Psoas muscle (tissue), 8 donors: ENCODE data around the gene JPH3. TPM values are rescaled to one million over a fixed set of nuclear protein-coding genes. Genes with fewer than 3 reads are reported as not detected.

ENCODE experiments used
- ATAC-seq, 4 donors: fragments of 200-7000 bp; cut with Tn5 transposase; one replicate each; pipeline ENCODE4 v1.9.1; 2020; ENCODE audit warnings: moderate library complexity in 3 of 4, mild to moderate bottlenecking in 2 of 4
- DNase-seq, 2 donors: peaks; one replicate each; pipeline ENCODE4 v3.0.0-alpha.2; 2020
- H3K27ac ChIP-seq: fragments of 200-600 bp; one replicate; pipeline ENCODE4 v1.8.0; 2022
- H3K27me3 ChIP-seq, 3 donors: fragments of 200-600 bp in 1 of 3; one replicate each; pipeline versions ENCODE4 v1.6.1 to v1.8.0; 2013 to 2022; ENCODE audit warnings: low read length in 2 of 3, mild to moderate bottlenecking in 2 of 3, moderate library complexity in 1 of 3; ENCODE audit not compliant: insufficient read depth in 3 of 3
- H3K36me3 ChIP-seq, 2 donors: fragments of 200-600 bp in 1 of 2; one replicate each; pipeline versions ENCODE4 v1.6.1 to v1.8.0; 2013 to 2022; ENCODE audit warnings: low read depth in 1 of 2, mild to moderate bottlenecking in 1 of 2, moderate library complexity in 1 of 2; ENCODE audit not compliant: insufficient read depth in 1 of 2
- H3K4me1 ChIP-seq: fragments of 200-600 bp; one replicate; pipeline ENCODE4 v1.8.0; 2022
- H3K4me3 ChIP-seq: fragments of 200-600 bp; one replicate; pipeline ENCODE4 v1.8.0; 2022; ENCODE audit warnings: mild to moderate bottlenecking
- H3K9me3 ChIP-seq: fragments of 200-600 bp; one replicate; pipeline ENCODE4 v1.8.0; 2022
- WGBS, 3 donors: extraction: QIAGEN DNeasy Blood & Tissue Kit; methylation state at CpG; one replicate each; pipeline versions ENCODE4 v1.1.6 to v1.1.7; 2013; 5-methylcytosine and 5-hydroxymethylcytosine counted together
- intact Hi-C, 2 donors: fragments of 100-400 bp; cut with DNase I; formaldehyde crosslinking; loops; one replicate each; pipeline versions ENCODE4 v1.11.0 to v1.14.2; 2022
- polyA plus RNA-seq, 3 donors: library from polyadenylated mRNA; stranded (reverse); fragments of 200-250 nt; gene quantifications; one replicate each; pipeline ENCODE4 v1.2.3, GENCODE V29; 2013
- total RNA-seq, 4 donors: library from RNA; stranded (reverse); fragmentation: NEBNext Ultra II Directional in 2 of 4; extraction: Animal tissue kit (Norgen Biotek cat#: 25700) in 2 of 4; gene quantifications; one replicate each; pipeline versions ENCODE4 v1.2.1 to v1.2.4, GENCODE V29; 2021 to 2023
- TF ChIP-seq, protein P1 (sequence below): fragments of 200-600 bp; IDR thresholded peaks from one replicate; pipeline ENCODE4 v1.8.0; 2022; ENCODE audit warnings: antibody characterized with exemption
- donor health status: healthy with polysubstance abuse.
- donor health status: DM: no; HTN: no; CAD: no; lungs with moderate emphysema.
- donor health status: Bipolar disorder and iron deficiency.
- donor health status: healthy.
- donor health status: DM: yes; HTN: yes; CAD: no.
- donor health status: DM: no; HTN: no; CAD: no.
- donor health status: DM: no; HTN: no; CAD: no.
- donor health status: DM: yes; HTN: yes; CAD: no.

The JPH3 gene
- total and polyA plus RNA-seq, 7 donors: 0.03 to 0.13 (median 0.04) TPM; not detected in 2

DNA sequence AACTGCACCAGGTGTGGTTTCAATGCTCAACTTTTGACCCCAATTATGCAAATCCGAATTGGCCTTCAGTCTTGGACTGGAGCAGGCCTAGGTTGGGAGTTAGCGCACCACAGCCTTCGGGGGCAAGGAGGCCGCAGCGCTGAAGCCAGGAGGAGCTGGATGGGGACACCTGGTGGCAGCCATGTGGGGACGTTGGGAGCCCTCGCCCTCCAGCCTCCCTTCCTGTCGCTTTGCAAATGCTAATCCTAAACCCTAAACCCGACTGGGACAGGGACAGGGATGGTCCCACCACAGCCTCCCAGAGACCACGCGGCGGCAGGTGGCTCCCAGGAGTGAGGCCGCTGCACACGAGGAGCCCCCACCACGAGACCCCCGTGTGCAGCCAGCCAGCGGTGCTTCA is 104.8 kb downstream of the JPH3 start:
- H3K27ac ChIP-seq: no peak overlapping the region
- no peak for ATAC-seq
- H3K9me3 ChIP-seq: no peaks in the 10 kb centered on the region
- H3K4me3 ChIP-seq: no peak overlapping the region
- TF ChIP-seq, protein P1, sequence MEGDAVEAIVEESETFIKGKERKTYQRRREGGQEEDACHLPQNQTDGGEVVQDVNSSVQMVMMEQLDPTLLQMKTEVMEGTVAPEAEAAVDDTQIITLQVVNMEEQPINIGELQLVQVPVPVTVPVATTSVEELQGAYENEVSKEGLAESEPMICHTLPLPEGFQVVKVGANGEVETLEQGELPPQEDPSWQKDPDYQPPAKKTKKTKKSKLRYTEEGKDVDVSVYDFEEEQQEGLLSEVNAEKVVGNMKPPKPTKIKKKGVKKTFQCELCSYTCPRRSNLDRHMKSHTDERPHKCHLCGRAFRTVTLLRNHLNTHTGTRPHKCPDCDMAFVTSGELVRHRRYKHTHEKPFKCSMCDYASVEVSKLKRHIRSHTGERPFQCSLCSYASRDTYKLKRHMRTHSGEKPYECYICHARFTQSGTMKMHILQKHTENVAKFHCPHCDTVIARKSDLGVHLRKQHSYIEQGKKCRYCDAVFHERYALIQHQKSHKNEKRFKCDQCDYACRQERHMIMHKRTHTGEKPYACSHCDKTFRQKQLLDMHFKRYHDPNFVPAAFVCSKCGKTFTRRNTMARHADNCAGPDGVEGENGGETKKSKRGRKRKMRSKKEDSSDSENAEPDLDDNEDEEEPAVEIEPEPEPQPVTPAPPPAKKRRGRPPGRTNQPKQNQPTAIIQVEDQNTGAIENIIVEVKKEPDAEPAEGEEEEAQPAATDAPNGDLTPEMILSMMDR: no peak
- no peaks in the 10 kb centered on the region for H3K27me3 ChIP-seq
- H3K36me3 ChIP-seq: peaks cover 5 to 70% of the 10 kb centered on the region in 2 donors
- H3K4me1 ChIP-seq: no peaks in the 10 kb centered on the region
- DNase-seq: no peak
- WGBS, 3 donors: 85 to 92% (median 89%) methylated on average over 17 of the region's 17 CpGs
- intact Hi-C loops: no loop called here

DNA sequence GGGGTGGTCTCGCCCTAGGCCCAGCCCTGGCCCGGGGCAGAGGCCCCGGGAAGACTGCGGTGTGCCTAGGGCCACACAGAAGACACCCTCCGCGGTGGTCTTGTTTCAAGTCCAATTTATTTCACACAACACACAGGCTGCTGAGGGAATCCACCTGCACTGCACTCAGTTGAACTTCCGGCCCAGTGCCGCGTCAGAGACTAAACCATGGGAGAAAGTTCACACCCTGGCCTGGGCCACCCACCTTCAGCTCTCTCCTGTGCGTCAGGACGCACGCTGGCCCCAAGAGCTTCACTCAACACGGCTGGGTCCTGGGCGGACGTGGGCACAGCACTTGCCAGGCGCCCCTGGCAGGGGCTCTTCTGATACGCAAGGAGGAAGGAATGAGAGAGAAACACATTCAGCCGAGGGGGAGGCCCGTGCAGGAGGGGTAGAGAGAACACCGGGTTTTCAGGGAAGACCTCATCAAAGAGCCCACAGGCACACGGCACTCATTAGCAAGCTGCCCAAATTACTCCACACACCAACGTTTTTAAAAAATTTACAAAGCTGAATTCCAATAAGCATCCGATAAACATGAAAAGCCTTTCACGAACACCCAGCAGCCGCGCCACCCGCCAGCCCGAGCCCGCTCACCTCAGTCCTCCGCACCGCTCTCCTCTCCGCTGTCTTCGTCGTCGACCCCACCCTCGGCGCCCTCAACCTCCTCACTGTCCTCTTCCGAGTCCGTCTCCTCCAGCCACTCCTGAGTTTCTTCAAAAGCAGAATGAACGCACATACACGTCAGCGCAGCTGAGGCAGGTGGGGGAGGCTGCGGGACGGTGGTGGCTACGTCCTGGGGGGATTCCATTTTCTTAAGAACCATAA is 105.6 kb downstream of the JPH3 start:
- no peaks in the 10 kb centered on the region for H3K27me3 ChIP-seq
- peaks cover 5 to 72% of the 10 kb centered on the region in 2 donors for H3K36me3 ChIP-seq
- no peak overlapping the region for H3K4me3 ChIP-seq
- ATAC-seq (no peak), DNase-seq (no peak)
- WGBS, 3 donors: 91 to 94% (median 93%) methylated on average over 45 of the region's 45 CpGs
- no peaks in the 10 kb centered on the region for H3K4me1 ChIP-seq
- TF ChIP-seq, protein P1: no peak
- no peaks in the 10 kb centered on the region for H3K9me3 ChIP-seq
- no peak overlapping the region for H3K27ac ChIP-seq
- intact Hi-C loops: no loop called here

DNA sequence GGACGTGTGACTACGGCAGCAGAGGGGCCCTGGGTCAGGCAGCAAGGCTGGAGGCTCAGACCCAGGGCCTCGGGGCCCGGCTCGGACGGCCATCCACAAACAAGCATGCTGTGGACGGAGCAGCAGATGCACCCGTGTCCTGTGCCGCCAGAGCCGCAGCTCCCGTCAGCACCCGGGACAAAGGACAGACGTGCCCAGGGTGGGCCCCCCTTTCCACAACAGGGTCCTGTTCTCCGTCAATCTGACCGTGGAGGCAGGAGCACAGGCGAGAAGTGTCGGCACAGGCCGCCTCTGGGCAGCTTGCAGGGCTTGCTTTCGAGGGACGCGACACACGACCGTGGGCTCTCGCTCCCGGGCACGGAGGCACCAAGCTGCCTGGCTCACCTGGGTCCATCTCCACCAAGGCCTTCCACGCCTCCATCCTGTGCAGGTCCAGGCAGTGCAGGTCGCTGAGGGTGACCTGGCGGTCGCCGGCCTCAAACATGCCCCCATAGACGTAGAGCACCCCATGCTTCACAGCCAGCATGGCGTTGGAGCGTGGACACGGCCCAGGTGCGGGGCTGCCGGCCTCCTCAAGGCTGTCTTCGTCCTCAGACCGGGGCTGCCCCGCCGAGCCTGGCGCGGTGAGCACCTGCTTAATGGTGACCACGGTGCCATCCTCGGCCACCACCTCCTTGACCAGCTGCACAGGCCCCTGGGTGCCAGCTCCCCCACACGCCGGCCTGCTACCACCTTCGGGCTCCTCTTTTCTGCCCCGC is 106.8 kb downstream of the JPH3 start:
- H3K36me3 ChIP-seq: peaks cover 5 to 74% of the 10 kb centered on the region in 2 donors
- whole genome bisulfite sequencing, 3 donors: 92 to 94% (median 93%) methylated on average over 46 to 49 of the region's 49 CpGs
- TF ChIP-seq, protein P1: no peak
- H3K27ac ChIP-seq: no peak overlapping the region
- H3K4me1 ChIP-seq: no peaks in the 10 kb centered on the region
- no peaks in the 10 kb centered on the region for H3K27me3 ChIP-seq
- no peak overlapping the region for H3K4me3 ChIP-seq
- H3K9me3 ChIP-seq: no peaks in the 10 kb centered on the region
- intact Hi-C loops: no loop called here
- no peak for DNase-seq
- ATAC-seq: no peak

DNA sequence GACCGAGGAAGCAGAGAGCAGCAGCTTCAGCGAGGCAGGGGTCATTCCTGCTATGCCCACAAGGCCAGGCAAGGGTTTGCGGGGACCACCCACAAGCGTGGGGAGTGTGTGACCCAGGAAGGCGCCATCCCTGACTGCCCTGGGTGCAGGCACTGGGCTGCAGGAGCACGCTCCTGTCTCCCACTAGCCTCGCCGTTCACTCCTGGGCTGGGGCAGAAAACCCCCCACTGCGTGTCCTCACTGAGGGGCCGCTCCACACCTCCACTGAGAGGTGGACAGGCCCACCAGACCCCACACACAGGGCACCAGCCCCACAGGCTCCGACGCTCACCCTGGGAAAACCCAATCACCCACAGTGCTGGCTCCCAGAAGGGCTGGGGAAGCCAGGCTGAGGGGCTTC is 107.4 kb downstream of the JPH3 start:
- H3K9me3 ChIP-seq: no peaks in the 10 kb centered on the region
- H3K4me1 ChIP-seq: no peaks in the 10 kb centered on the region
- ATAC-seq (no peak), DNase-seq (no peak)
- no peak overlapping the region for H3K27ac ChIP-seq
- peaks cover 5 to 80% of the 10 kb centered on the region in 2 donors for H3K36me3 ChIP-seq
- intact Hi-C loops: no loop called here
- no peak overlapping the region for H3K4me3 ChIP-seq
- WGBS, 3 donors: 96 to 97% (median 97%) methylated on average over 12 of the region's 12 CpGs
- no peaks in the 10 kb centered on the region for H3K27me3 ChIP-seq
- TF ChIP-seq, protein P1: no peak
